Transverse colon (tissue), 4 donors: Measurements from ENCODE around the gene DNAJC12. TPM values are rescaled to one million over a fixed set of nuclear protein-coding genes. Genes with fewer than 3 reads are reported as not detected.
"Not testable (repeated sequence)": the region's sequence is repeated elsewhere in the genome, so short reads cannot be mapped to it uniquely, and the experiment has no call there.

Source experiments
- DNase-seq: peaks from one replicate; pipeline ENCODE4 v3.0.0-alpha.2; 2019
- H3K27ac ChIP-seq, 4 donors: fragments of 200-600 bp; sonication (generic); 2 replicates each; pipeline ENCODE4 v1.5.1; 2016 to 2018; ENCODE audit warnings: inconsistent platforms in 4 of 4
- H3K27me3 ChIP-seq: fragments of 200-600 bp; sonication (generic); 2 replicates; pipeline ENCODE4 v1.5.1; 2017; ENCODE audit warnings: inconsistent platforms
- H3K36me3 ChIP-seq, 4 donors: fragments of 200-600 bp; sonication (generic); 2 replicates each; pipeline ENCODE4 v1.5.1; 2017 to 2019; ENCODE audit warnings: inconsistent platforms in 4 of 4
- H3K4me1 ChIP-seq, 4 donors: fragments of 200-600 bp; sonication (generic); 2 replicates each; pipeline ENCODE4 v1.5.1; 2017 to 2020; ENCODE audit warnings: inconsistent platforms in 4 of 4
- H3K4me3 ChIP-seq, 4 donors: fragments of 200-600 bp; sonication (generic); 1 replicate in 1 of 4; 2 replicates in 3 of 4; pipeline versions ENCODE4 v1.5.1 to v1.6.1; 2017 to 2019; ENCODE audit warnings: inconsistent platforms in 4 of 4
- H3K9me3 ChIP-seq, 2 donors: fragments of 200-600 bp; sonication (generic); 2 replicates each; pipeline ENCODE4 v1.5.1; 2017 to 2019; ENCODE audit warnings: inconsistent platforms in 2 of 2
- CTCF ChIP-seq, 5 experiments: fragments of 200-600 bp in 3 of 5; fragments of 450-650 bp in 2 of 5; sonication (generic) in 3 of 5; IDR thresholded peaks; 1 replicate in 2 of 5; 2 replicates in 3 of 5; pipeline ENCODE4 v1.5.1; 2016 to 2017; ENCODE audit warnings: antibody characterized with exemption in 5 of 5, inconsistent platforms in 3 of 5, mild to moderate bottlenecking in 2 of 5, moderate library complexity in 1 of 5
- EP300 ChIP-seq: sonication (generic); formaldehyde crosslinking; IDR thresholded peaks from one replicate; pipeline ENCODE4 v1.6.1; 2017; ENCODE audit warnings: antibody characterized with exemption, low read depth
- POLR2A ChIP-seq: fragments of 450-650 bp; IDR thresholded peaks from one replicate; pipeline ENCODE4 v1.6.1; 2016; ENCODE audit warnings: antibody characterized with exemption, mild to moderate bottlenecking, moderate library complexity
- POLR2AphosphoS5 ChIP-seq, 3 donors: sonication (generic); formaldehyde crosslinking; IDR thresholded peaks; one replicate each; pipeline ENCODE4 v1.6.1; 2016; ENCODE audit warnings: antibody characterized with exemption in 3 of 3
- WGBS, 2 donors: methylation state at CpG; one replicate each; pipeline ENCODE4 v1.1.5; 2018; ENCODE audit warnings: low coverage in 1 of 2; 5-methylcytosine and 5-hydroxymethylcytosine counted together
- in situ Hi-C, 4 donors: fragments of 200-750 bp; cut with MboI; loops; one replicate each; pipeline versions ENCODE4 v1.15.0 to v1.15.1; 2017; ENCODE audit warnings: low sequenced_read_pairs in 3 of 4, low pct_ligation_motif_present in 1 of 4, low pct_unique_long_range_greater_than_20kb in 1 of 4
- intact Hi-C: fragments of 100-400 bp; cut with DNase I; formaldehyde crosslinking; loops from one replicate; pipeline ENCODE4 v1.15.1; 2023; ENCODE audit warnings: low total_unique reads
- small RNA-seq, 4 donors: library from RNA; depleted of rRNA; stranded (forward); fragments of <200 nt; gene quantifications; one replicate each; pipeline ENCODE3, GENCODE V24; 2016
- total RNA-seq, 4 donors: library from RNA; depleted of rRNA; stranded (reverse); fragments of >200 nt; gene quantifications; one replicate each; pipeline ENCODE4 v1.1.0, GENCODE V29; 2016

The DNAJC12 gene
- total RNA-seq, 4 donors from 2014 or later: 2.0 to 8.7 (median 4.4) TPM

DNA sequence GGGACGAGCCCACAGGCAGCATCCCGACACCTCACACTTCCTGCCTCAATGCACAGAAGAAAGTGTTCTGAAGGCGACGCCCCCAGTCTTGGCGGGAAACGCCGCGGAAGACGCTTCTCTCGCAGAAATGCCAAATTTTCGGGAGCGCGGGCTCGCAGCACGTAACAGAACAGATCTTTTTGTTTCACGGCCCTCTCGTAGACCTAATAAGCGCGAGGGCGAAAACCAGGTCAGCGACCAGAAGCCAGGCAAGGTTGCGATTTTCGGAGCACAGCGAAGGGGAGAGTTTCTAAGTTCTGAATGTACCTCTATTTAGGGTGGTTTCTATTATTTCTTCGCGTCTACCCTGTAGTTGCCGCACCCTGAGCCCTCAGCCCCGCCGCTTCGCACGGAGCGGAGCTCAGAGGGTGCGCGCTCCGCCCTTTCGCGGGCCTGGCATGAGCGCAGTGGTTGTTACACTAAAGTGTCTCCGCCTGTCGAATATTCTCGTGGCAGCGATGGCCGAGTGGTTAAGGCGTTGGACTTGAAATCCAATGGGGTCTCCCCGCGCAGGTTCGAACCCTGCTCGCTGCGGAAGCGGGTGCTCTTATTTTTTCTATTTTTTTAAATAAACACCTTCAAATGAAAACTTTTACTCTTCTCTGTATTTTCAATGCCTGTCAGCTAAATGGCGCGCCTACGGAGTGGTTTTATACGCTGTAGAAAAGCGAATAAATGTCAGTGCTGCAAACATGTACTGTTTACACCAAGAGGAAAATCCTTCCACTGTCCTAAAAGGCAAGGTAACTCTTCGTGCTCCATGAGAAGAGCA lies 73.8 kb downstream of the DNAJC12 start:
- 0% methylated on average over 13 to 56 of the region's 56 CpGs for WGBS, 2 donors
- intact Hi-C loops (no loop called here), in situ Hi-C loops (no loop called here)

DNA sequence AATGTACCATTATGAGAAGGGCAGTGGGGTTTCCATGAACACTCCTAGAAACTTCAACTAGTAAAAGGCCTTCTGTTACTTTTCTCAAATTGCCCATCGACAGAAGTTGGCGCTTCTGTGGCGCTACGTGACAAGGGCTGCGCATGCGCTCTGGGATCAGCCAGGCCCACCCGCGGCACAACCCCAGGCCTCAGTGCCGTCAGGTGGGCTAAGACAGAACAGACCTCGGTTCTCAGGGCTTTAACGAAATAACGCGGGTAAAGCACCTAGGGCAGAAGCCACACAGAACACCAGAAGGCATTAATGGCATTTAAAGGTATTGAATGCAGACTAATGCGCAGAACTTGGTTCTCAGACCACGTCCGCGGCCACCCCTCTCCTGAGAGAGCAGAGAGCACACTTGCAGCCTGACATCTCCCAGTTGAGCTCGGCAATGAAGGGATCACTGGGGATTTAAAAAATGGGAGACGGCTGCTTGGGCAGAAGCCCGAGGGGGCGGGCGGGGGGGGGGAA lies 74.4 kb downstream of the DNAJC12 start:
- Histone ChIP-seq H3K4me3 (peak overlapping the region; percentile 44 to 80 (median 74)), H3K4me1 (peaks cover 0 to 9% (median 2%) of the 10 kb centered on the region in 4 donors), H3K9me3 (no peaks in the 10 kb centered on the region), H3K36me3 (no peaks in the 10 kb centered on the region), H3K27ac (peak overlapping the region; percentile 91 to 99 (median 96)), H3K27me3 (no peaks in the 10 kb centered on the region)
- 0% methylated on average over 21 of the region's 22 CpGs; no CpG with 5 or more reads in 1 of the 2 donors for WGBS, 2 donors
- DNase-seq: peak; percentile 75
- intact Hi-C loops (no loop called here), in situ Hi-C loops (no loop called here)
- TF ChIP-seq POLR2A (no peak), EP300 (no peak), POLR2AphosphoS5 (IDR thresholded peaks at IDR 0.05) (peak in 1 of 3 donors; percentile 23), CTCF (IDR thresholded peaks at IDR 0.05) (no peak)

More for the DNA sequence above, 73.8 kb downstream of the DNAJC12 start:
- Histone ChIP-seq H3K9me3 (no peaks in the 10 kb centered on the region), H3K36me3 (no peaks in the 10 kb centered on the region), H3K27ac (peak overlapping the region; percentile 91 to 99 (median 96)), H3K27me3 (no peaks in the 10 kb centered on the region), H3K4me3 (peak overlapping the region; percentile 44 to 80 (median 74)), H3K4me1 (peaks cover 0 to 9% (median 2%) of the 10 kb centered on the region in 4 donors)
- peak; percentile 96 for DNase-seq
- peak in 1 of 3 donors; percentile 73 for TF ChIP-seq POLR2AphosphoS5 (IDR thresholded peaks at IDR 0.05)
- TF ChIP-seq CTCF (IDR thresholded peaks at IDR 0.05): no peak
- TF ChIP-seq POLR2A: no peak

DNA sequence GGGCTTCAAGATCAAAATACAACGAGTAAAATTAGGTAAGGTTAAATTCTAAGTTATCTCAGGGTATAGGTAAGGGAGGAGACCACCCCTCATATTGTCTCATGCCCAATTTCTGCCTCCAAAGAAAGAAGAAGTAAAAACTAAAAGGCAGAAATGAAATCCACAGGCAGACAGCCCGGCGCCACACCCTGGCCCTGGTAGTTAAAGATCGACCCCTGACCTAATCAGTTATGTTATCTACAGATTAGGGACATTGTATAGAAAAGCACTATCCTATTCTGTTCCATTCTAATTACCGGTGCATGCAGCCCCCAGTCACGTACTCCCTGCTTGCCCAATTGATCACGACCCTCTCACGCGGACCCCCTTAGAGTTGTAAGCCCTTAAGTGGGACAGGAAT lies 75.4 kb downstream of the DNAJC12 start:
- DNase-seq, H3K27me3 ChIP-seq, H3K27ac ChIP-seq, intact Hi-C loops, H3K36me3 ChIP-seq, H3K9me3 ChIP-seq, H3K4me3 ChIP-seq, in situ Hi-C loops, H3K4me1 ChIP-seq: not testable (repeated sequence)
- 79 to 87% methylated on average over 9 of the region's 9 CpGs for WGBS, 2 donors

GRCh38 chr10:67760272-67760671 lies 77.7 kb downstream of the DNAJC12 start:
- in situ Hi-C loops (no loop called here), intact Hi-C loops (no loop called here)
- TF ChIP-seq POLR2A (no peak), POLR2AphosphoS5 (IDR thresholded peaks at IDR 0.05) (no peak), CTCF (IDR thresholded peaks at IDR 0.05) (no peak), EP300 (no peak)
- peaks cover 0 to 9% (median 2%) of the 10 kb centered on the region in 4 donors for H3K4me1 ChIP-seq
- no peak for DNase-seq
- no peak overlapping the region for H3K4me3 ChIP-seq
- H3K27ac ChIP-seq: no peak overlapping the region
- H3K27me3 ChIP-seq: no peaks in the 10 kb centered on the region
- no peaks in the 10 kb centered on the region for H3K36me3 ChIP-seq
- H3K9me3 ChIP-seq: no peaks in the 10 kb centered on the region
- 91% methylated on average over 3 to 7 of the region's 7 CpGs for WGBS, 2 donors

Small RNA genes lying within 50 kb of the gene (small RNA-seq; reads per million reads assigned to genes)
- gene RN7SL394P (0 to 0.55 (median 0) reads per million in 4 donors), gene RNU6-1250P (0 reads per million in 4 donors), gene RNU6-523P (0 reads per million in 4 donors)

Other genes starting within 250 kb of the DNAJC12 start
- gene CTNNA3, start 142.0 kb downstream of the DNAJC12 start, total RNA-seq: 10 to 100 TPM in 1 of 4 donors, 1 to 10 TPM in 1, under 1 TPM in 2; 0.68 to 75.2 (median 1.4) TPM
- 10 to 100 TPM; 12.5 to 23.8 (median 20.7) TPM for gene SIRT1, start 46.5 kb upstream of the DNAJC12 start, total RNA-seq
- 100 to 1,000 TPM in 2 of 4 donors, 10 to 100 TPM in 2; 32.0 to 154 (median 105) TPM for gene HERC4, start 237.1 kb upstream of the DNAJC12 start, total RNA-seq